ENCODE measurements around the gene SARS2.

The SARS2 gene

DNA sequence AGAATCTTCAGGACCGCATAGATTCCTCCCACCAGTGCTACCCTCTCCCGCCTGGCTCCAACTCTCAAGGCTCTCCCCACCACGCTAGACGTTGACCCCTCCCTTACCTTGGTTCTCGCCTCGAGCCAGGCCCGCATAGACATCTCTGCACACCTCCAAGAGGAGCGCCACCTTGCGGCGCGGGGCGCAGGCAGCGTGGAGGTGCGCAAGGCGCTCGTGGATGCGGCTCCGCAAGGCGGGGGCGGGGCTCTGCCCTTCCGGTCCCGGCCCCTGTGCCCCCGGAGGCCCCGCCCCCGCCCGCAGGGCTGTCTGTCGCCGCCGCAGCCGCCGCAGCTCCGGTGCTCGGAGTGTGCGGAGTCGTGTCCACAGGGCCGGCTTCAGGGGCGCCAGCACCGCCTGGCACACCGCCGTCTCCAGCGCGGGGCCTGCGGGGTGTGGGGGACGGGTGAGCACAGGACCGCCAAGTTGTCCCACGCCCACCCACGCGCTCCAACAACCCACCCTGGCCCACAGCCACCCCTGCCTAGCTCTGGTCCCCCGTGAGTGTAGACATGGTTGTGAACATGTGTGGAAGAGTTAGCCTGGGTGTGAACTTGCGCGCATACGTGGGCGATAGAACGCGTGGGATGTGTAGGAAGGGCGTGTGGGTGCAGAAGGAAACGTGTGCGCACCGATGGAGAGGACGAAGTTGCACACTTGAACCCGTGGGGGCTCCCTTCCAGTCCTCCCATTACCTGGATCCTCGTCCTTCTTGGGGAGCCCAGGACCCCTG is 60.5 kb downstream of the SARS2 start:
- Histone ChIP-seq H3K79me2 (no peaks in the 10 kb centered on the region), H2AFZ (peak overlapping the region; percentile 74), H3K9me3 (ENCODE audit: control insufficient read depth, low read length) (no peaks in the 10 kb centered on the region), H3K4me1 (peaks cover 2% of the 10 kb centered on the region), H3K36me3 (ENCODE audit: control insufficient read depth, insufficient read depth, low read length) (no peaks in the 10 kb centered on the region), H3K27me3 (ENCODE audit: control insufficient read depth, insufficient read depth, low read length) (no peaks in the 10 kb centered on the region), H3K27ac (no peak overlapping the region), H3K9ac (no peak overlapping the region), H3K4me3 (ENCODE audit: low read depth, low read length) (peak overlapping the region; percentile 55), H3K4me2 (ENCODE audit: low read length) (peak overlapping the region; percentile 95)
- TF ChIP-seq, protein P1, sequence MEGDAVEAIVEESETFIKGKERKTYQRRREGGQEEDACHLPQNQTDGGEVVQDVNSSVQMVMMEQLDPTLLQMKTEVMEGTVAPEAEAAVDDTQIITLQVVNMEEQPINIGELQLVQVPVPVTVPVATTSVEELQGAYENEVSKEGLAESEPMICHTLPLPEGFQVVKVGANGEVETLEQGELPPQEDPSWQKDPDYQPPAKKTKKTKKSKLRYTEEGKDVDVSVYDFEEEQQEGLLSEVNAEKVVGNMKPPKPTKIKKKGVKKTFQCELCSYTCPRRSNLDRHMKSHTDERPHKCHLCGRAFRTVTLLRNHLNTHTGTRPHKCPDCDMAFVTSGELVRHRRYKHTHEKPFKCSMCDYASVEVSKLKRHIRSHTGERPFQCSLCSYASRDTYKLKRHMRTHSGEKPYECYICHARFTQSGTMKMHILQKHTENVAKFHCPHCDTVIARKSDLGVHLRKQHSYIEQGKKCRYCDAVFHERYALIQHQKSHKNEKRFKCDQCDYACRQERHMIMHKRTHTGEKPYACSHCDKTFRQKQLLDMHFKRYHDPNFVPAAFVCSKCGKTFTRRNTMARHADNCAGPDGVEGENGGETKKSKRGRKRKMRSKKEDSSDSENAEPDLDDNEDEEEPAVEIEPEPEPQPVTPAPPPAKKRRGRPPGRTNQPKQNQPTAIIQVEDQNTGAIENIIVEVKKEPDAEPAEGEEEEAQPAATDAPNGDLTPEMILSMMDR (IDR thresholded peaks at IDR 0.05): peak; percentile 88

- no peaks in the 10 kb centered on the region for H3K9me3 ChIP-seq (ENCODE audit: control insufficient read depth, low read length)
Observed at GRCh38 chr19:38869160-38869835, 61.3 kb downstream of the SARS2 start.

GRCh38 chr19:38868551-38868950 is 62.0 kb downstream of the SARS2 start:
- no peak overlapping the region for H3K4me2 ChIP-seq (ENCODE audit: low read length)
- no peaks in the 10 kb centered on the region for H3K36me3 ChIP-seq (ENCODE audit: control insufficient read depth, insufficient read depth, low read length)
- no peak overlapping the region for H3K9ac ChIP-seq
- H3K79me2 ChIP-seq: no peaks in the 10 kb centered on the region
- TF ChIP-seq, protein P1 (IDR thresholded peaks at IDR 0.05): no peak
- H3K4me3 ChIP-seq (ENCODE audit: low read depth, low read length): no peak overlapping the region
- H3K4me1 ChIP-seq: peaks cover 2% of the 10 kb centered on the region
- H3K27me3 ChIP-seq (ENCODE audit: control insufficient read depth, insufficient read depth, low read length): no peaks in the 10 kb centered on the region
- no peak overlapping the region for H2AFZ ChIP-seq
- H3K9me3 ChIP-seq (ENCODE audit: control insufficient read depth, low read length): no peaks in the 10 kb centered on the region
- H3K27ac ChIP-seq: no peak overlapping the region

More at GRCh38 chr19:38869160-38869835, 61.3 kb downstream of the SARS2 start:
- no peaks in the 10 kb centered on the region for H3K27me3 ChIP-seq (ENCODE audit: control insufficient read depth, insufficient read depth, low read length)
- H3K79me2 ChIP-seq: no peaks in the 10 kb centered on the region
- H2AFZ ChIP-seq: peak overlapping the region; percentile 74
- H3K9ac ChIP-seq: no peak overlapping the region
- H3K4me1 ChIP-seq: peaks cover 2% of the 10 kb centered on the region
- H3K36me3 ChIP-seq (ENCODE audit: control insufficient read depth, insufficient read depth, low read length): no peaks in the 10 kb centered on the region
- no peak overlapping the region for H3K27ac ChIP-seq
- H3K4me2 ChIP-seq (ENCODE audit: low read length): peak overlapping the region; percentile 95
- TF ChIP-seq, protein P1 (IDR thresholded peaks at IDR 0.05): no peak
- peak overlapping the region; percentile 55 for H3K4me3 ChIP-seq (ENCODE audit: low read depth, low read length)

- Histone ChIP-seq H3K27ac (no peak overlapping the region), H2AFZ (no peak overlapping the region), H3K27me3 (ENCODE audit: control insufficient read depth, insufficient read depth, low read length) (no peaks in the 10 kb centered on the region), H3K79me2 (no peaks in the 10 kb centered on the region), H3K4me1 (peaks cover 2% of the 10 kb centered on the region), H3K4me2 (ENCODE audit: low read length) (no peak overlapping the region), H3K9ac (no peak overlapping the region), H3K4me3 (ENCODE audit: low read depth, low read length) (no peak overlapping the region), H3K36me3 (ENCODE audit: control insufficient read depth, insufficient read depth, low read length) (no peaks in the 10 kb centered on the region), H3K9me3 (ENCODE audit: control insufficient read depth, low read length) (no peaks in the 10 kb centered on the region)
- TF ChIP-seq, protein P1 (IDR thresholded peaks at IDR 0.05): no peak
Observed at GRCh38 chr19:38867171-38867780, 63.3 kb downstream of the SARS2 start.

Data from parathyroid adenoma (tissue), 2 donors.